GM12873 (cell line): ENCODE data around the gene TMEM184A.

Experiments used
- TF ChIP-seq, protein P1 (sequence below): IDR thresholded peaks from 2 replicates; pipeline ENCODE4 v1.5.1; 2012; ENCODE audit warnings: low read depth, mild to moderate bottlenecking, moderate library complexity, low read length, control low read depth; ENCODE audit not compliant: insufficient read depth; ENCODE audit errors: missing control alignments

Gene TMEM184A

DNA sequence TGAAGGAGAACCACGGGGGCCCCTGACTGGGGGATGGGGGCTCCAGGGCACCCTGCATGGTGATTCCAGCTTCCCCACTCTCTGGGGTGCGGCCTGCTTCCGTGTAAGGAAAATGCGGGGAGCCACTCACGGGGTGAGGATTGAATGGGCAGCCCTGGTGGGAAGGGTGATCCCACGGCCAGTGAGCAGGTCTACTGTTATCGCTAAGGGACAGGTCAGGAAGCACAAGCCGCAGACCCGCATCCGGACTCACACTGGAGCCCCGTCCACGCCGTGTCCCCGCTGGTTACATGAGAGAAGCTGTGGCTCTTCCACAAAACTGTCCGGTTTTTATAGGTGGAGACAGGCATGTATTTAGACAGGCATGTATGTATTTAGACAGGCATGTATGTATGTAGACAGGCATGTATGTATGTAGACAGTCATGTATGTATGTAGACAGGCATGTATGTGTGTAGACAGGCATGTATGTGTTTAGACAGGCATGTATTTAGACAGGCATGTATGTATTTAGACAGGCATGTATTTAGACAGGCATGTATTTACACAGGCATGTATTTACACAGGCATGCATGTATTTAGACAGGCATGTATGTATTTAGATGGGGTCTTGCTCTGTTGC, 8.1 kb upstream of the TMEM184A start:
- TF ChIP-seq, protein P1, sequence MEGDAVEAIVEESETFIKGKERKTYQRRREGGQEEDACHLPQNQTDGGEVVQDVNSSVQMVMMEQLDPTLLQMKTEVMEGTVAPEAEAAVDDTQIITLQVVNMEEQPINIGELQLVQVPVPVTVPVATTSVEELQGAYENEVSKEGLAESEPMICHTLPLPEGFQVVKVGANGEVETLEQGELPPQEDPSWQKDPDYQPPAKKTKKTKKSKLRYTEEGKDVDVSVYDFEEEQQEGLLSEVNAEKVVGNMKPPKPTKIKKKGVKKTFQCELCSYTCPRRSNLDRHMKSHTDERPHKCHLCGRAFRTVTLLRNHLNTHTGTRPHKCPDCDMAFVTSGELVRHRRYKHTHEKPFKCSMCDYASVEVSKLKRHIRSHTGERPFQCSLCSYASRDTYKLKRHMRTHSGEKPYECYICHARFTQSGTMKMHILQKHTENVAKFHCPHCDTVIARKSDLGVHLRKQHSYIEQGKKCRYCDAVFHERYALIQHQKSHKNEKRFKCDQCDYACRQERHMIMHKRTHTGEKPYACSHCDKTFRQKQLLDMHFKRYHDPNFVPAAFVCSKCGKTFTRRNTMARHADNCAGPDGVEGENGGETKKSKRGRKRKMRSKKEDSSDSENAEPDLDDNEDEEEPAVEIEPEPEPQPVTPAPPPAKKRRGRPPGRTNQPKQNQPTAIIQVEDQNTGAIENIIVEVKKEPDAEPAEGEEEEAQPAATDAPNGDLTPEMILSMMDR, result no peak

DNA sequence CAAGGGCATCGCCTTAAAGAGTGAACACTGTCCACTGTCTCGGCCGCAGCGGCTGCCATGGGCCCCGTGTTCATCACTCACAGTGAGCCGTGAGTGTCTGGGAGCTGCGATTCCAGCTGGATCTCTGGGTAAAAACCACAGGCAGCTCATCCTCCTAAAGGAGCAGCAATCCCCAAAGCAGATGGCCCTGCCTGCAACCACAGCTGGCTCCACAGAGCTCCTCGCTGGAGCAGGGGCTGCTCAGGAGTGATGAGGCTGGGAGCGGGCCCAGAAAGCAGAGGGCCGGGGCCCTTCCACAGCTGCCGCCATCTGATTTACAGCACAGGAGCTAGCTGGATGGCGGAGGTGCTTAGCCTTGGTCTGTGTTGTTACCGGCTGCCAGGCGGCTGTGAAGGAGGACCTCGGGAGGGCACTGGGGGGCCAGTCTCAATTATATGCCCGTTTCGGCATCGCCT, 6.6 kb upstream of the TMEM184A start:
- TF ChIP-seq, protein P1, result no peak

DNA sequence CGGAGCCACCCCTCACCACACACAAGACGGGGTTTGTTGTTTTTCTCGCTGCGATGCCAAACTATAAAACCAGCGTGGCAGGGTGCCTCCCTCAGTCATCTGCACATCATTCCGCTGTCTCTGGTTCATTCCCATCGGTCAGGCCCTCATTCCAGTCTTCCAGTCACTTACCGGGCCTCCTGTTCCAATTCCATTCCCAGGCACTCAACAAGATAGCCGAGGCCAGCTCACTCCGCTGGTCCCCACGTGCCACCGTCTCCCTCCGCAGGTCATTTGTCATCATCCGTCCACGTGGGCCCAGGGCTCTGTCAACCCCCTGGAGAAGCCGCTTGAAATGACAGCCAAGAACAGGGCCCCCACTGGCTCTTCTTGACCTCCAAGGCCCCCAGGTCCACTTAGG, 6.1 kb upstream of the TMEM184A start:
- TF ChIP-seq, protein P1, result no peak

DNA sequence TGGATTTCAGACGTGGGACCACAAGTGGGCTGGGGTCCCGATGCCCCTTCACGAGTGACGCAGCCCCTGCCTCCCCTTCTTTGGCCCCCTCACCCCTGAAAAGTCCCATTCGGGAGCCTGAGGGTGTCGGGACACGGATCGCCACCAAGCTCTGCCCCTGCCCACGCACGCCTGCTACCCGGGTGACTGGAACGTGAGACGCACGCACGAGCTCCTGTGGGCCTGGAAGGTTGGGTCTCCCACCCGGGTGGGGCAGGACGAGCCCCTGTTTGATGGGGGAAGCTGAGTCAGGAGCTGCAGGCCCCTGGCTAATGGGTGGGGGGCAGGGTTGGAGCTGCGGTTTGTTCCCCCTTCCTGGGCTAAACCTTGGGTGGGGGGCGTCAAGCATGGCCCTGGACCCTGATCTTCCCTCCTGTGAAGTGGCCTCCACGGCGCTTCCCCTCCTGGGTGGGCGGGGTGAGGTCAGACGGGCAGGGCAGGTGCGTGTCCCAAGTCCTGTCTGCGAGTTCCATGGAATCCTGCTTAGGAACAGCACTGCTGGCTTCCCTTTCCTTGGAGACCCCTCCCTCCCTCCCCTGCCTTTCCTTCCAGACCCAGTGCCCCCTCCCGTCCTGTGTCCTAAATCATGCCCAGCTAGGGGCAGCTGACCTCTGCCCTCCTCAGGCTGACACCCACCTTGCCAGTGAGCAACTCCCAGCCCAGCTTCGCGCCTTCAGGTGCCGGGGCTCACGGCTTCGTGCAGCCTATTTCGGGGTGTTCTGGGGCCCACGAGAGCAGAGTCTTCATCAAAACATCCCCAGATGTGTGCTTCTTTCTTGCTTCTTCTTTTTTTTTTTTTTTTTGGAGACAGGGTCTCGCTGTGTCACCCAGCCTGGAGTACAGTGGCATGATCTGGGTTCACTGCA, 5.3 kb upstream of the TMEM184A start:
- TF ChIP-seq, protein P1, result no peak

DNA sequence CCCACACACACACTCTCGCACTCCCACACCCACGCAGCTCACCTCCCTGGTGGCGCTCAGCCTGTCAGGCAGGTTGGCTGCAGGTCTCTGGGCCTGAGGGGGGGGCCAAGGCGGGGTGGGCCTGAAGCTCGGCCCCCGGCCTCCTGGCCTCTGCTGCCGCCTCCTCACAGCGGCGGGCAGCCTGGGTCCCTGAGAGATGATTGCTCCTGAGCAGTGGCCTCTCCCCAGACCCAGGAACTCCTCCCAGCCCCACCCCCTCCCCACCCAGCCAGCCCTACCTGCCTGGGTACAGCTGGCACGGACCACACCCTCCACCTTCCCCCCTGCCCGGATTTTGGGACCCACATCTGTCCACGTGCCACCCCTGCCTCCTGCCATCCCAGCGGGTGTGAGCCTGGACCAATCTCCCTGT, 4.6 kb upstream of the TMEM184A start:
- TF ChIP-seq, protein P1, result no peak

DNA sequence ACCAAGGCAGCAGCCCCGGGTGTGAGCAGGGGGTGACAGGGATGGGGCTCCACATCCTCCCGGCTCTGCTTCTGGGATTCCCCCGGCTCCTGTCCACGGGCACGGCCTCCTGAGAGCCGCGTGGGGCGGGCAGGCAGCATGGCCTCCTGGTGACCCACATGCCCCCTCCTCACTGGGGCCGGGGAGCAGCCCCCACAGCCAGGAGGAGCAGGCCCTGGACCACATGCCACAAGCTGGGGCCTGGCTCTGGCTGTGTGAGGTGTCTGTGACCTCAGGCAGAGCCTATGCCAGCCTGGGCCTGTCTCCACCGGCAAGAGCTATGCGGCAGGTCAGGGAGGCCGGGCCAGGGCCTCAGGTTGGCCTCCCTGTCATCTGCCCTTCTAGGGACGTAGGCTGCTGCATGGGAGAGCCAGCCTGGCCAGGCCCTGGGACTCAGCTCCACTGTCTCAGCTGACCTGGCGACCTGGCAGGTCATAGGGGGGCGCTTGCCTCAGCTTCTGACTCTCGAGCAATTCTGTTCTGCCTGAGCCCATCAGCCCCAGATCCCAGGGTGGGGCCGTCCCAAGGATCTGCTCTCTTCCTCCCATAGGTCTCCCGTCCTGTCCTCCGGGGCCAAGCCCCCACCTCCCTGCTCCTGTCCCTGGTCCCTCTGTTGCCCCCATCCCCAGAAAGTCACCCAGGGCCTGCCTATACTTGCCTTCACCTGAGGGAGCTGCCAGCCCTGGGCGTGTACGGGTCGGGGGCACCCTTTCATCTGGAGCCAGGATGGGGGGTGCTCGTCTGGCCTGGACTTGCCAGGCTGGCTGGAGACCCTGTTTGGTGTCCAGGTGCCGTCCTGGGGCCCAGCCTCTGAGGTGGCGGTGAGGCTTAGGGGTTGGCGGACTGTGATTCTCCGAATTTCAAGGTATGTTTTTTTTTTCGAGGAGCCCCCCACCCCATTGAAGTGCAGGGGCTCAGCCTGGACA, 3.9 kb upstream of the TMEM184A start:
- TF ChIP-seq, protein P1, result no peak
